Heart left ventricle (tissue), 13 donors: ENCODE measurements around the gene CTNNA3.

Experiments used
- POLR2A ChIP-seq, 2 donors: fragments of 450-650 bp; IDR thresholded peaks; one replicate each; pipeline ENCODE4 v1.6.1; 2017; ENCODE audit warnings: antibody characterized with exemption in 2 of 2, mild to moderate bottlenecking in 2 of 2, moderate library complexity in 2 of 2
- TF ChIP-seq, protein P1 (sequence below), 12 donors: fragments of 200-600 bp; sonication (generic) in 4 of 12; IDR thresholded peaks; one replicate each; pipeline versions ENCODE4 v1.5.0 to v1.8.0; 2018 to 2022; ENCODE audit warnings: antibody characterized with exemption in 12 of 12, mild to moderate bottlenecking in 5 of 12
- donor health status: ischemic (EF 13 %, LVEDD 7.1; RV severe dilation, severe dysfunction).
- donor health status: DM: no; HTN: yes; CAD: no.
- donor health status: DM: no; HTN: no; CAD: no.
- donor health status: ischemic (EF 25% LVEDD 6.9; RV normal size, moderate dysfunction).
- donor health status: ischemic (EF 25% LVEDD 5.7; RV mildly dilated, moderate dysfunction).
- donor health status: ischemic (EF 35%, LVEDD 5.7; RV mildly dilated, moderate dysfunction).
- donor health status: nonischemic (EF 11% LVEDD 7.7; RV severe dilation, severe dysfunction).
- donor health status: DM: yes; HTN: yes; CAD: no.
- donor health status: PGD.
- donor health status: ischemic (EF 29% LVEDD 5.4; RV normal size, mild dysfunction).
- donor health status: nonischemic (EF 23%, LVEDD 6.1; RV moderate dilation, normal function).

DNA sequence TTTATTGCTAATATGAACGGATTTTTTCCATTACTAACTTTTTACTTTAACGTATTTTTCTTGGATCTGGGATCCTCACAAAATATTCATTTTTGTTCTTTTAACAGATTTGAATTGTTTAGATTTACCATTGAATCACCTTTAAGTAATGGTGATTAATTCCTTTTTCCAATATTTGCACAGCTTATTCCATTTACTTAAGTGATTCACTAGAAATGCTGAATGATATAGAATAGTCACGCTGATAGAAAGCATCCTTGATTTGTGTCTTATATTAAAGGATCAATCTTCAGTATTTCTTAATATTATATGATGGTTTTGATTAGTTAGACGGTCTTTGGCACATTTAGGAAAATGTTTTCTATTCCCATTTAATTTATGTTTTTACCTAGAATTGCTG is 886.6 kb downstream of the CTNNA3 start:
- TF ChIP-seq, protein P1, sequence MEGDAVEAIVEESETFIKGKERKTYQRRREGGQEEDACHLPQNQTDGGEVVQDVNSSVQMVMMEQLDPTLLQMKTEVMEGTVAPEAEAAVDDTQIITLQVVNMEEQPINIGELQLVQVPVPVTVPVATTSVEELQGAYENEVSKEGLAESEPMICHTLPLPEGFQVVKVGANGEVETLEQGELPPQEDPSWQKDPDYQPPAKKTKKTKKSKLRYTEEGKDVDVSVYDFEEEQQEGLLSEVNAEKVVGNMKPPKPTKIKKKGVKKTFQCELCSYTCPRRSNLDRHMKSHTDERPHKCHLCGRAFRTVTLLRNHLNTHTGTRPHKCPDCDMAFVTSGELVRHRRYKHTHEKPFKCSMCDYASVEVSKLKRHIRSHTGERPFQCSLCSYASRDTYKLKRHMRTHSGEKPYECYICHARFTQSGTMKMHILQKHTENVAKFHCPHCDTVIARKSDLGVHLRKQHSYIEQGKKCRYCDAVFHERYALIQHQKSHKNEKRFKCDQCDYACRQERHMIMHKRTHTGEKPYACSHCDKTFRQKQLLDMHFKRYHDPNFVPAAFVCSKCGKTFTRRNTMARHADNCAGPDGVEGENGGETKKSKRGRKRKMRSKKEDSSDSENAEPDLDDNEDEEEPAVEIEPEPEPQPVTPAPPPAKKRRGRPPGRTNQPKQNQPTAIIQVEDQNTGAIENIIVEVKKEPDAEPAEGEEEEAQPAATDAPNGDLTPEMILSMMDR (IDR thresholded peaks at IDR 0.05): no peak
- TF ChIP-seq POLR2A (IDR thresholded peaks at IDR 0.05): no peak
